SU-DHL-6 (cell line): ENCODE measurements around the gene CLDN17.

ENCODE experiments used
- CTCF ChIP-seq: fragments of 200-600 bp; sonication (generic); IDR thresholded peaks from one replicate; pipeline ENCODE4 v1.5.1; 2017; ENCODE audit warnings: antibody characterized with exemption, mild to moderate bottlenecking, low read length, moderate library complexity; ENCODE audit not compliant: insufficient read depth, poor library complexity, severe bottlenecking
- EZH2phosphoT487 ChIP-seq: fragments of 200-600 bp; sonication (generic), shearing (Covaris generic); conservative IDR thresholded peaks from 2 replicates; pipeline ENCODE4 v1.6.1; 2018; ENCODE audit warnings: mild to moderate bottlenecking, antibody characterized with exemption, low read length, moderate library complexity, mixed read lengths

- no peak for TF ChIP-seq CTCF
- TF ChIP-seq EZH2phosphoT487, result no peak
Measured at GRCh38 chr21:30129246-30129645, 37.4 kb downstream of the CLDN17 start.
